Stimulated activated CD8-positive, alpha-beta memory T cell treated with anti-CD3 and anti-CD28 coated beads, Interleukin-15, amount 100 ng/mL, for 48 hours (primary cell): ENCODE measurements around the gene AGBL4.
"Not testable (repeated sequence)": the region's sequence is repeated elsewhere in the genome, so short reads cannot be mapped to it uniquely, and the experiment has no call there.

Source experiments
- DNase-seq, 2 donors: peaks; one replicate each; pipeline ENCODE4 v3.0.0-alpha.2; 2020; ENCODE audit warnings: low read depth in 2 of 2

The AGBL4 gene

GRCh38 chr1:50023292-50024159, at the start of gene AGBL4:
Gene AGBL4, minus strand, starts transcription at chr1:50023954.
- DNase-seq = no peak

GRCh38 chr1:50066806-50067205, 43.1 kb upstream of the AGBL4 start:
- no peak for DNase-seq

- DNase-seq = no peak
Observed at GRCh38 chr1:50060279-50060678, 36.5 kb upstream of the AGBL4 start.

- no peak for DNase-seq
Observed at GRCh38 chr1:50048791-50049190, 25.0 kb upstream of the AGBL4 start.

- peak in 1 of 2 donors; percentile 3 for DNase-seq
Observed at GRCh38 chr1:50047916-50048694, 24.4 kb upstream of the AGBL4 start.

- DNase-seq = no peak
Observed at GRCh38 chr1:50038237-50038809, 14.6 kb upstream of the AGBL4 start.

- no peak for DNase-seq
Observed at GRCh38 chr1:50027794-50028193, 4.0 kb upstream of the AGBL4 start.

- no peak for DNase-seq
Observed at GRCh38 chr1:49995734-49996133, 28.0 kb downstream of the AGBL4 start.

GRCh38 chr1:49971088-49971487, 52.7 kb downstream of the AGBL4 start:
- DNase-seq = no peak

GRCh38 chr1:49951385-49951784, 72.4 kb downstream of the AGBL4 start:
- no peak for DNase-seq

- not testable (repeated sequence) for DNase-seq
Observed at GRCh38 chr1:49915301-49915700, 108.5 kb downstream of the AGBL4 start.

- DNase-seq = no peak
Observed at GRCh38 chr1:49906365-49906764, 117.4 kb downstream of the AGBL4 start.

- no peak for DNase-seq
Observed at GRCh38 chr1:49864581-49864980, 159.2 kb downstream of the AGBL4 start.

GRCh38 chr1:49854741-49855140, 169.0 kb downstream of the AGBL4 start:
- DNase-seq = no peak

GRCh38 chr1:49842596-49842995, 181.2 kb downstream of the AGBL4 start:
- no peak for DNase-seq

GRCh38 chr1:49841767-49842166, 182.0 kb downstream of the AGBL4 start:
- no peak for DNase-seq

GRCh38 chr1:49824261-49824660, 199.5 kb downstream of the AGBL4 start:
- DNase-seq = no peak

- DNase-seq = no peak
Observed at GRCh38 chr1:49817681-49818080, 206.1 kb downstream of the AGBL4 start.

- not testable (repeated sequence) for DNase-seq
Observed at GRCh38 chr1:49787013-49787412, 236.7 kb downstream of the AGBL4 start.

- DNase-seq = no peak
Observed at GRCh38 chr1:49765034-49765433, 258.7 kb downstream of the AGBL4 start.

GRCh38 chr1:49738118-49738517, 285.6 kb downstream of the AGBL4 start:
- not testable (repeated sequence) for DNase-seq

- DNase-seq = no peak
Observed at GRCh38 chr1:49728377-49728776, 295.4 kb downstream of the AGBL4 start.

GRCh38 chr1:49723662-49724061, 300.1 kb downstream of the AGBL4 start:
- no peak for DNase-seq
